Gastrocnemius medialis (tissue), 4 donors: ENCODE data around the gene AKAP13.
"Not testable (repeated sequence)": the region's sequence is repeated elsewhere in the genome, so short reads cannot be mapped to it uniquely, and the experiment has no call there.

Experiments used
- CTCF ChIP-seq, 5 experiments: fragments of 450-650 bp in 3 of 5; fragments of 200-600 bp in 2 of 5; sonication (generic) in 2 of 5; IDR thresholded peaks in 4 of 5; conservative IDR thresholded peaks in 1 of 5; 1 replicate in 4 of 5; 2 replicates in 1 of 5; pipeline ENCODE4 v1.5.1; 2016 to 2019; ENCODE audit warnings: antibody characterized with exemption in 5 of 5, mild to moderate bottlenecking in 3 of 5, moderate library complexity in 3 of 5
- POLR2A ChIP-seq, 2 donors: fragments of 450-650 bp; IDR thresholded peaks; one replicate each; pipeline ENCODE4 v1.6.1; 2017; ENCODE audit warnings: antibody characterized with exemption in 2 of 2, mild to moderate bottlenecking in 2 of 2, moderate library complexity in 2 of 2

DNA sequence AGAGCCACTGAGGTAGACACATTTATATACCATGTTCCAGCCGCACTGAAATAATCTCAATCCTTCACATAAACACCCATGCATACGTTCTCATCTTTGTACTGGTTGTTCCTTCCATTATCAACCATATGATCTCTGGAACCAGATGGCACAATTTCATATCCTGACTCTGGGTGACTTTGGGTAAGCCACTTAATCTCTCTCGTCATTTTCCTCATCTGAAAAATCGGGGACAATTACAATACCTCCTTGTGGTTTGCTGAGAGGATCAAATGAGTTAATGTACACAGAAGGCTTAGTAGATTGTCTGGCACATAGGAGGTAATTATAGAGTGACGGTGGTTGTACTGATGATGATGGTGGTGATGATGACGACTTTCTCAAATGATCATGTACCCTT lies 38.2 kb upstream of the AKAP13 start:
- TF ChIP-seq CTCF (IDR thresholded peaks at IDR 0.05 in 4 of 5, conservative IDR thresholded peaks at IDR 0.05 in 1 of 5); POLR2A (IDR thresholded peaks at IDR 0.05): not testable (repeated sequence)
